HTR-8/SVneo (cell line): ENCODE data around the gene DMRTA1.
"Not testable (repeated sequence)": the region's sequence is repeated elsewhere in the genome, so short reads cannot be mapped to it uniquely, and the experiment has no call there.

Experiments
- DNase-seq: peaks from one replicate; pipeline ENCODE4 v3.0.0; 2011; ENCODE audit warnings: low spot score, mixed read lengths; ENCODE audit not compliant: insufficient read length
- FAIRE-seq: peaks from 2 replicates; lab custom pipeline; 2011; peaks lifted over from hg19 to GRCh38; lab: Jason Lieb, UNC

The DMRTA1 gene

DNA sequence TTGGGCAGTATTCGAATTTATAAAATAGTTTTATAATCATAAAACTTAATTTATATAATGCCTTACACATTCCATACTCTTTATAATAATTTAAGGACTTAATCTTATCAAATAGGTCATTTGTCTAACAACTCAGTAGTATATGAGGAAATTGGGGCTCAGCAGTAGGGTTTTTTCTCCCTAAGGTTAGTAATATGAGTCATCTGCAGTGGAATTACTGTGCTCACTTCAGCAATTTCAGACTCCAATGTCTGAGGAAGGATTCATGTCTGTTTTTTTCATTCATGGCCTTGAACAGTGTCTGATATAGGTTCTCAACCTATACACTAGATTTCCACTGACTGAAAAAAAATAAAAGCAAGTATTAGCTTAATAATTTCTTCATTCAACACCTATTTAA, 7.4 kb downstream of the DMRTA1 start:
- FAIRE-seq, result no peak
- no peak for DNase-seq

DNA sequence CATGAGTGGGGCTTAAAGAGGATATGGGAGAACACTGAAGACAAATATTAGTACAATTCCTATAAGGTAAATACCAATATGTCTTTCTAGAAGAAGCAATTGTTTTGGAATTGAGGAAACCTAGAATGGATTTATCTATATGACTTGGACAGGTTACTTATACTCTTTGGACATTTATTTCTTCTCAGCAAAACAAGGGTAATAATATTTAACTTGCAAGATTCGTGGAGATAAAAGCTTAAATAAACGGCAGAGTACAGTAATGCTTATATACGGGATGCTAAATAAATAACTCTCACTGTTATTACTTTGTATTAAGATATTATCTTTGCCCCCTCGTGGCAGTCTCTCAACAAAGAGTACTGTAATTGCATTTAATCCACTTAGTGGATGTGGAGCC, 8.6 kb downstream of the DMRTA1 start:
- DNase-seq, result no peak
- no peak for FAIRE-seq

DNA sequence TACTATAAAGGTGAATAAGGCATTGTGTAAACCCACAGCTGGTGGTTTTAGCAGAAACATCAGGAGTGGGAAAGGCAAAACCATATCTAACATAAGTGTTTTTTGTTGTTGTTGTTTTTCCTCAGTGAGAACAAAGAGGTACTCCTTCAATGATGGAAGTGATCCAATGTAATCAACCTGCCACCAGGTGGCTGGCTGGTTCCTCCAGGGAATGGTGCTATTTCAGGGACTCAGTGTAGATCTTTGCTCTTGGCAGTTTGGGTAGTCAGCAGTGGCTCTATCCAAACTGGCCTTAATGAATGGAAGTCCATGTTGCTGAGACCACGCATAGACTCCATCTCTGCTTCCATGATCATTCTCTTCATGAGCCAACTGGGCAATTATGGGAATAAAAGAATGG, 10.8 kb downstream of the DMRTA1 start:
- DNase-seq, result no peak
- FAIRE-seq, result no peak

DNA sequence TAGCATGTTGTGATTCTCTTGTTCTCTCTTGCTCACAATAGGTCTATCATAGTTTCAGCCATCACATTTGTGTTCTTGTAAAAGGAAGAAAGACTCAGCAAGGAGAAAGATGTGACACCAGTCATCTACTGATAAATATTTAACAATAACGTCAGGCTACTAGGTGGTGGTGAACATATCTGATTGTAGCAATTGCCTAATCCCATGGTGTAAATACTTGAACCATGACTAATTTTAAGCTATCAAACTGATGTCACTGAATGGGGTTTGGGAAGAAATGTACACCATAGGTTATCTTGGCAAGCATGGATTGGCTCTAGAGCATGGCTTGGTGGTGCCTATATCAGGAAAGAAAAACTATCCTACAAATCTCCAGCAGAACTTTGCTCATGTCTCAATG, 16.6 kb downstream of the DMRTA1 start:
- no peak for DNase-seq

DNA sequence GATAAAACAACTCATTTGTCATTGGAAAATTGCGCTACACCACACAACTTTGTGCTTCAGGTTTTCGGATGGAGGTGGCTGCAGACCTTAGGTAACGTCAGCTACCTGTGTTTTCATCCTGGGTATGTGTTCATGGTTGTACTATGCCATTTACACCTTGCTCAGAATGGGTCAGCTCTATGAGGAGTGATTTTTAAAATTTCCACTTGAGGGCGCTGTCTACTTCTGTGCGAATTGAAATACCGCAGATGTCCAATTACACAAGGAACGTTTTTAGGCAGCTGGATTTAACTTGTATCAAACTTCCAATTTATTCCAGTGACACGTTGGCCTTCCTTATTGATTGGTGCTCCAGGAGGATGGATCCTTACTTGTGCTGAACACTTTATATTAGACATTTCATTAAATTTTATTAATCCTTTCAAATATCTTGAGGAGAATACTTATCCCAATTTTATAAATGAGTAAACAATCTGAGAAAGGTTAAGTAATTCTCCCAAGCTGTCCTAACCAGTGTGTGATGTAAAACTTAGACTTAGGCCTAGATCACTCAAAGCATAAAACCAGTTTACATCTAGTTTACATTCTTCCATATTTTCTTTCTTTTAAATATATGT, 23.4 kb downstream of the DMRTA1 start:
- FAIRE-seq, result no peak
- DNase-seq, result peak; percentile 10

More for the DNA sequence above, 16.6 kb downstream of the DMRTA1 start:
- no peak for FAIRE-seq

DNA sequence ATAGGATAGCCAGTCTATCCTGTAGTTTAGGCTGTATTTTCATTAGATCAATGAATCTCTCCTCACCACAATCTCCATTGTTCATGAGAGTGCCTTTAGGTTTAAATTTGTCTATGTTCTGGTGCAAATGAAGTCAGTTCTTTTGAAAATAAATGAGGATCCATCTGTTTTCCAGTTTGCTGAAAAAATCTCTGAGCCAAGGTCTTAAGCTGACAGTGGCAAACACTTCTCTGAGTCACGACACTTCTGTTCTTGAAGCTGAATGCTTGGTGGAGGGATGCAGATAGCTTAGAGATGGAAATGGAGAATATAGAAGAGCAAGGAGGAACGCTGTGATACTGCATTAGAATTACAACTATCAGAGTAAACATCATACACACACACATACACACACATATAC, 34.9 kb downstream of the DMRTA1 start:
- FAIRE-seq, result no peak
- DNase-seq, result no peak

DNA sequence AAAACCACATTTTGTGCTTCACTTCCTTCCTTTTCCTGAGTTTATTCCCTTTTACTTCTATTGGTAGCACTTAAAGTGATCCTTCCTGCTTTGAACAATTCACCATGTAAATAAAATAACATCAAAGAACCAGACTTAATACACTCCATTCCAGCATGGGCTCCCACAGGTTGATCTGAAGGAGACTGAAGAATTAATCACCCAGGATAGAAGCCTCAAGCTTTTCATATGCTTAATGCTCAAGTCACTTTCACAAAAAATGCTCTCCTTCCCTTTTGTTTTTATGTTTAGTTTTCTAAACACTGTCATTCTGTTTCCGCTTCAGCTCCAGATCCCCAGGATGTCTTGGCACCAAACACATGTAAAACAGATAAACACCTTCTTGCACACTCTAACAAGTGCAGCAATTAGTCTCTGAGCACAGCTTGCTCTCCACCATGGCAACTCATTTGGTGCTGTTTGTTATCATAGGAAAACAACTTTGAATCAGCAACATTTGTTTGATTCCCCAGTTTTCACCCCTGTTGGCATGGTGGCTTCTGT, 37.0 kb downstream of the DMRTA1 start:
- FAIRE-seq, result no peak

DNA sequence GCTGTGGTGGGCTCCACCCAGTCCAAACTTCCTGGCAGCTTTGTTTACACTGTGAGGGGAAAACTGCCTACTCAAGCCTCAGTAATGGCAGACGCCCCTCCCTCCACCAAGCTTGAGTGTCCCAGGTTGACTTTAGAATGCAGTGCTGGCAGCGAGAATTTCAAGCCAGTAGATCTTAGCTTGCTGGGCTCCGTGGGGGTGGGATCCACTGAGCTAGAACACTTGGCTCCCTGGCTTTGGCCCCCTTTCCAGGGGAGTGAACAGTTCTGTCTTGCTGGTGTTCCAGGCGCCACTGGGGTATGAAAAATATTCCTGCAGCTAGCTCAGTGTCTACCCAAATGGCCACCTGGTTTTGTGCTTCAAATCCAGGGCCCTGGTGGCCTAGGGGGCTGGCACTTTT, 49.6 kb downstream of the DMRTA1 start:
- DNase-seq, FAIRE-seq: not testable (repeated sequence)

More for the DNA sequence above, 37.0 kb downstream of the DMRTA1 start:
- no peak for DNase-seq
